ENCODE measurements around the gene CA10.

Gene CA10

DNA sequence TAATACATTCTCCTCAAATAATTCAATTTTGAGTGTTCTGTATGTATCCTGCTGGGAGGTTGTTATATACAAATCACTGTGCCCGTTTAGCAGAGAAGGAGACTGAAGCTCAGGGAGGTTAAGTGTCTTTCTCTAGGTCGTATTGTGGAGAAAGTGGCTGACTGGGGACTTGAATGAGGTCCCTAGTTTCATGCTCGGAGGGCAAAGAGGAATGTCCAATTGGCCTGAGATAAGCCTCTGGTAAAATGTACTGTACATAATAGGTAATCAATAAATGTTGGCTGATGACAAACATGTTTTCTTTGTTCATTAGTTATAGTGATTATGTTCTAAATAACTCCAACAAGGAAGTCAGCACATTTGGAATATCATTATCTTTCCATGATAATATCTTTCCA lies 455.6 kb downstream of the CA10 start:
- TF ChIP-seq FOXP2 (optimal IDR thresholded peaks at IDR 0.05; ENCODE audit: borderline replicate concordance, extremely low read depth, extremely low read length, insufficient read depth) (no peak), POLR2AphosphoS5 (IDR thresholded peaks at IDR 0.05; ENCODE audit: low read depth, low read length) (no peak), SIN3A (IDR thresholded peaks at IDR 0.05; ENCODE audit: borderline replicate concordance, insufficient read depth, low read length) (no peak), TAF1 (IDR thresholded peaks at IDR 0.05; ENCODE audit: borderline replicate concordance, insufficient read depth, low read length) (no peak)
- TF ChIP-seq, protein P1, sequence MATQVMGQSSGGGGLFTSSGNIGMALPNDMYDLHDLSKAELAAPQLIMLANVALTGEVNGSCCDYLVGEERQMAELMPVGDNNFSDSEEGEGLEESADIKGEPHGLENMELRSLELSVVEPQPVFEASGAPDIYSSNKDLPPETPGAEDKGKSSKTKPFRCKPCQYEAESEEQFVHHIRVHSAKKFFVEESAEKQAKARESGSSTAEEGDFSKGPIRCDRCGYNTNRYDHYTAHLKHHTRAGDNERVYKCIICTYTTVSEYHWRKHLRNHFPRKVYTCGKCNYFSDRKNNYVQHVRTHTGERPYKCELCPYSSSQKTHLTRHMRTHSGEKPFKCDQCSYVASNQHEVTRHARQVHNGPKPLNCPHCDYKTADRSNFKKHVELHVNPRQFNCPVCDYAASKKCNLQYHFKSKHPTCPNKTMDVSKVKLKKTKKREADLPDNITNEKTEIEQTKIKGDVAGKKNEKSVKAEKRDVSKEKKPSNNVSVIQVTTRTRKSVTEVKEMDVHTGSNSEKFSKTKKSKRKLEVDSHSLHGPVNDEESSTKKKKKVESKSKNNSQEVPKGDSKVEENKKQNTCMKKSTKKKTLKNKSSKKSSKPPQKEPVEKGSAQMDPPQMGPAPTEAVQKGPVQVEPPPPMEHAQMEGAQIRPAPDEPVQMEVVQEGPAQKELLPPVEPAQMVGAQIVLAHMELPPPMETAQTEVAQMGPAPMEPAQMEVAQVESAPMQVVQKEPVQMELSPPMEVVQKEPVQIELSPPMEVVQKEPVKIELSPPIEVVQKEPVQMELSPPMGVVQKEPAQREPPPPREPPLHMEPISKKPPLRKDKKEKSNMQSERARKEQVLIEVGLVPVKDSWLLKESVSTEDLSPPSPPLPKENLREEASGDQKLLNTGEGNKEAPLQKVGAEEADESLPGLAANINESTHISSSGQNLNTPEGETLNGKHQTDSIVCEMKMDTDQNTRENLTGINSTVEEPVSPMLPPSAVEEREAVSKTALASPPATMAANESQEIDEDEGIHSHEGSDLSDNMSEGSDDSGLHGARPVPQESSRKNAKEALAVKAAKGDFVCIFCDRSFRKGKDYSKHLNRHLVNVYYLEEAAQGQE (IDR thresholded peaks at IDR 0.05; ENCODE audit: insufficient read depth in 1 of 2, low read depth in 2 of 2, low read length in 2 of 2), result no peak

DNA sequence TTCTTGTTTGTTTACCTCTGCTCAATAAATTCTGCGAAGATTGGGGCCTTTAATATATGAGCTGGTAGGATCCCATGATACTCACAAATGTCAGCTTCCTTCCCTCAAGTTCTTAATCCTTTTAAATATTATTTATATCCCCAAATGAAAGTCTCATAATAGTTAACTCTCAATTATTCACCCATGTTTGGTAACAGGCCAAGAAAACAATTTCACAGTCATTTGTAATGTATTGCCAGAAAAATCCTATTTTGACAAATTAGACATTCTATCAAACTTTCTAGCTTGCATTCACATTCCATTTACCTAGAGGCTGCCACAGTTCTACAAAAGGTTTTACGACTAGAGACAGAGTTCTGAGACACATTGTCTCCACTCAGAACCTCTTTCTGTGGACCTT lies 457.0 kb downstream of the CA10 start:
- no peak for TF ChIP-seq POLR2AphosphoS5 (IDR thresholded peaks at IDR 0.05; ENCODE audit: low read depth, low read length)
- no peak for TF ChIP-seq SIN3A (IDR thresholded peaks at IDR 0.05; ENCODE audit: borderline replicate concordance, insufficient read depth, low read length)
- TF ChIP-seq FOXP2 (optimal IDR thresholded peaks at IDR 0.05; ENCODE audit: borderline replicate concordance, extremely low read depth, extremely low read length, insufficient read depth), result no peak
- TF ChIP-seq, protein P1 (IDR thresholded peaks at IDR 0.05; ENCODE audit: insufficient read depth in 1 of 2, low read depth in 2 of 2, low read length in 2 of 2), result no peak
- no peak for TF ChIP-seq TAF1 (IDR thresholded peaks at IDR 0.05; ENCODE audit: borderline replicate concordance, insufficient read depth, low read length)

DNA sequence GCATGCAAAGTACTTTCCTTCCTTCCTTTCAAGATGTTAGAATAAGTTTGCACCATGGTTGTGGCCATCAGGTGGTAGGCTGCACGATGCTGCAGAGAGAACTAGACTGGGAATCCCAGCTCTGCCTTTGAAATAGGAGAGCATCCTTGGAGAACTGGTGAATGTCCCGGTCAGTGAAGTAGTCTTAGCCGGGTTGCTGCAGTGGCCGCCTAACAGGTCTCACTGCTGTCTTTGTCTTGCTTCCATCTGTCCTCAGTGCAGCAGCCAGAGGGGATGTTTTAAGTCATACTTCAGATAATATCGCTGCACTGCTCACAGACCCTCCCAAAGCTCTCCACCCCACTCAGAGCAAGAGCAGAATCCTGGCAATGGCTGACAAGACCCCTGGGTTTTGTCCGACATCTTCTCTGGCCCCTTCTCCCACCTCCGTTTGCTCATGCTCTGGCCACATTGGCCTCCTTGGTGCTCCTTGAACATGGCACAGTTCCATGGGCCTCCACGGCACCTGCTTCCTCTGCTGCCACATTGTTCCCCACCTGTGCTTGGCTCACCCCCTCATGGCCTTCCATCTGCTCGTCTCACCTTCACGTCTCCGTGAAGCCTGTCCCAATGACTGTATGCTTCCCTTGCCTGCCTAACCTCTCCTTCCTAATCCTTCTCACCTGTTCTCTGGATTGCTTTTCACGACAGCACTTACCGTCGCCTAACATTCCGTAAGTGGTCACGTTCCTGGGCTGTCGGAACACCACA lies 458.3 kb downstream of the CA10 start:
- TF ChIP-seq TAF1 (IDR thresholded peaks at IDR 0.05; ENCODE audit: borderline replicate concordance, insufficient read depth, low read length) (no peak), POLR2AphosphoS5 (IDR thresholded peaks at IDR 0.05; ENCODE audit: low read depth, low read length) (no peak), SIN3A (IDR thresholded peaks at IDR 0.05; ENCODE audit: borderline replicate concordance, insufficient read depth, low read length) (no peak), FOXP2 (optimal IDR thresholded peaks at IDR 0.05; ENCODE audit: borderline replicate concordance, extremely low read depth, extremely low read length, insufficient read depth) (no peak)
- TF ChIP-seq, protein P1 (IDR thresholded peaks at IDR 0.05; ENCODE audit: insufficient read depth in 1 of 2, low read depth in 2 of 2, low read length in 2 of 2), result no peak

DNA sequence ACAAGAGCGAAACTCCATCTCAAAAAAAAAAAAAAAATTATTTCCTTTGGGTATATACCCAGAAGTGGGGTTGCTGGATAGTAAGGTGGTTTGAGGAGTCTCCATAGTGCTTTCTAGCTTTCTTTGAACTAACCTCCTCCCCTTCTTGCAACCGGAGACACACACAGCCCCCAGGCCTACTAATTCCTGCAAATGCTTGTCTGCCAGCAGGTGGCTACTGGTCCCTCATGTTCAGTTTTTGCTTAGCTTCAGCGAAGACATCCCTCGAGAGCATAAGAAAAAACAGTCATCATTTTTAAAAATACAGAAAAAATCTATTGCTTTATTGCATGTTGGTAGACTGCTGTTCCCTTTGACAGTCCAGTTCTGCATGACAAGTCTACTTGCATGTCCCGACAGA lies 459.2 kb downstream of the CA10 start:
- TF ChIP-seq, protein P1 (IDR thresholded peaks at IDR 0.05; ENCODE audit: insufficient read depth in 1 of 2, low read depth in 2 of 2, low read length in 2 of 2), result no peak
- TF ChIP-seq SIN3A (IDR thresholded peaks at IDR 0.05; ENCODE audit: borderline replicate concordance, insufficient read depth, low read length), result no peak
- TF ChIP-seq FOXP2 (optimal IDR thresholded peaks at IDR 0.05; ENCODE audit: borderline replicate concordance, extremely low read depth, extremely low read length, insufficient read depth), result no peak
- no peak for TF ChIP-seq POLR2AphosphoS5 (IDR thresholded peaks at IDR 0.05; ENCODE audit: low read depth, low read length)
- TF ChIP-seq TAF1 (IDR thresholded peaks at IDR 0.05; ENCODE audit: borderline replicate concordance, insufficient read depth, low read length), result no peak

All from PFSK-1 (cell line).